DMS153 (cell line): ENCODE data around the gene TMEM156.
"Not testable (repeated sequence)": the region's sequence is repeated elsewhere in the genome, so short reads cannot be mapped to it uniquely, and the experiment has no call there.

Source experiments
- DNase-seq: peaks from one replicate; lab custom pipeline; 2025; lab: John Stamatoyannopoulos, UW

Gene TMEM156

DNA sequence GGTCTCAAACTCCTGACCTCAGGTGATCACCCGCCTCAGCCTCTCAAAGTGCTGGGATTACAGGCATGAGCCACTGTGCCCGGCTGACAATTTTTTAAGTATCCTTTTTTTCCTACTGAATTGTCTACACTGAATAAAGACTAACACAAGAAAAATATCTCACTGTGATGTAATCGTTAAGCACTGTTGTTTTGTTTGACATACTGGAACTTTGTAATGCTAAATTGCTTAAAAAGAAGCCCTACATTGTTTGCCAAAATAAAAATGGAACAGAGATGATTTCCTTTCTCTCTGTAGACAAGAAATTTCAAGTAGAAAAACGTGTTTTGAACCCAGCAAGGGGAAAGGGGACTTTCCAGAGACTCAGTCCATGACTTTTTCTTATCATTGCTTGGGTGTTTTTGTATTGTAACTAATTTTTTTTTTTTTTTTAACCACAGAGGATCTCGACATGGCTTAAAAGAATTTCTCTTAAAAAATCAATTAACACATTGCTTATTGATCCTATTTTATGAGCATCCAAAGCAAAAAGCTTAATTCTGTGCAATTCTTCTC is 74.9 kb downstream of the TMEM156 start:
- no peak for DNase-seq

DNA sequence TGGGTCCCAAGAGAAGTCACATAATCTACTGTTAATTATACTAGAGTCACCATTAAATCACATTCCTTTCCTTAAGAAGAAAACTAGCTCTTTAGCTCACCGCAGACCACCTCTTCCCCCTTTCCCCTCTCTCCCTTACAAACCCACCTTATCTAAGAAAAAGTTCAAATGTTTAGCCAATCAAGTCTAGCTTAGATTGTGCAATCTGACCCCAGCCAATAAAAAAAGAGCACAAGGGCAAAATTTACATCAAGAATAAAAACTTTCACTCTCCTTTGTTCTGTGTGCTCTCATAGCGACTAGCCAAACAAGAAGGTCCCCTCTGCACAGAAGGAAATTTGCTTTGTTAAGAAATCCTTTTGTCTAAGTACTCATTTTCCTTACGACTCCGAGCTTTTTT is 76.3 kb downstream of the TMEM156 start:
- DNase-seq = no peak

DNA sequence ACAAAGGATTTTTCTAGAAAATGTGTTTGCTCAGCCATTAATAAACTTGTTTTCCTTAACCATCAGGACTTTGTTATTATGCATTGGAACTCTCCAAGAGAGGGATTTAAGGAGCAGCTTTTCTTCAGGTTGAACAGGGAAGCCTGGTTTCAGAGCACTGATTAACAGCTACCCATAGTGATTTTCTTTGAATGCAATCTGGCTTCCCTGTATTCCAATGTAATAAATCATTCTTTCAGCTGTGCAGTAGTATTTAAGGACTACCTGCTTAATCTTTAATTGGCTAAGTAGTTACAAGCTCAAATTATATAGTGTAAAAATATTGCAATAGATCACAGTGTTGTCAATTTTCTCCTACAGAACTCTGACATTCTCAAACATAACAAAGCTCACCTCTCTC is 77.5 kb downstream of the TMEM156 start:
- DNase-seq = no peak

DNA sequence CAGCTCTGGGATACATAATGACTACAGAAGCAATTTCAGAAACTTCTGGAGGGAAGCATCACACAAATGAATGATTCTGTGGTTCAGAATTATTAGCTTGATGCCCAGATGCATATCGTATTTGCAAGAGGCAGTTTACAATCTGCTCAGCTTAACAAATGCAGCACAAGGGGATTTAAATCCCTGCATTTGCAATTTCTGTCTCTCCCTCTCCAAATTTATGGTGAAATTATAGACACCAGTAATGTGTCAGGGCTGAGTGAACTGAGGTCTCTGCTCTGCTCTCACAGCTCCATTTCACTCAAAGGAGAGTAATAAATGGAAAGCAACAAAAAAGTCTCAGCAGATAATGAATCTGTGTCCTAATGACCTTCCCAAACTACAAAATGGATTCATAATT is 80.2 kb downstream of the TMEM156 start:
- no peak for DNase-seq

DNA sequence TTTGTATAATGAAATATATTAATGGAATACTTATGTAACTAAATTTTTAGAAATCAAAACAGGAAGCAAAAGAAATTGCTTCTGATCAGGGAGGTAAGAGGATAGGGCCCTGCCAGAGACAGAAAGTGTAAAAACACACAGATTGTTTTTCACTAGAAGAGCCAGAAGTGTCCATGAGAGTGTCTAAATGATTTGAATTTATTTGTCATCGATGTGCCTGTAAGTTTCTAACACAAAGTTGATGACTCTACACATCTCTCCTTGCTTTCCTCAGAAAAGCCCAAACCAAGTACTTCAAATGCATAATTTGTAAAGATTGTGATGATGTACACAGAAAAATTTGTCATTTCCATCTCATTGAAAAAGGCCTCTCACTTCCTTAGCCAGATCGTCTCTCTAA is 80.6 kb downstream of the TMEM156 start:
- DNase-seq = no peak

DNA sequence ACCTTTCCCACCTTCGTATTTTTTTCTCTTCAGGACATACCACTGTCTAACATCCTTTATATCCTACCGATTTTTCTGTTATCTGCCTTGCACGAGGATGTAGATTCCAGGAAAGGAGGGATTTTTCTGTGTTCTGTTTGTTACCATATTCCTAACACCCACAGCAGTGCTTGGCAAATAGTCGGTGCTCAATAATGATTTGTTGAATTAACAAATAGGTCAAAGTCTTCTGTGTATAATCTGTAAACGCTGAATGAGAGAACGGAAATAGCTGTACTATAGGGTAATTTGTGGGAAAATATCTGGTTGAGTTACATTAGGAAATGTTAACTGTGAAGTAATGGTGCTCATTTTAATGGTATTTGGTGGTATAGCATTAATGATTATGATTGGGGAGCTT is 81.5 kb downstream of the TMEM156 start:
- DNase-seq = no peak

DNA sequence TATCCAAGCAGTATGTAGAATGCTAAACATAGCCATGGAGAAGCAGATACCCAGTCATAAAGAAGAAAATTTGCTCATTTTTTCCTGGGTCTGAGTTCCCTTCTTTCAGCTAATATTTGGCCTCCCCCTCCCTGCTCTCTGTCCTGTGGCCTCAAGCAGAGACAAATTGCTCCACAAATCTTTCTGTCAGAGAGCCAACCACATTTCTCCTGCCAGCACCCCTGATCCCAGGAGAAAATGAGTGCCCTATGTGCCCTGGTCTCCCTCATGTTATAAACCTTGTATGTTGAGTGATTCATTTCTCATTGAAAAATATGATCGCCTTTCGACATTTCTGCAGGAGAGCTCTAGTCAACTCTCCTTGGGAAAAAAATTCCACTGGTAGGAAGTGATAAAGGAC is 82.0 kb downstream of the TMEM156 start:
- no peak for DNase-seq

DNA sequence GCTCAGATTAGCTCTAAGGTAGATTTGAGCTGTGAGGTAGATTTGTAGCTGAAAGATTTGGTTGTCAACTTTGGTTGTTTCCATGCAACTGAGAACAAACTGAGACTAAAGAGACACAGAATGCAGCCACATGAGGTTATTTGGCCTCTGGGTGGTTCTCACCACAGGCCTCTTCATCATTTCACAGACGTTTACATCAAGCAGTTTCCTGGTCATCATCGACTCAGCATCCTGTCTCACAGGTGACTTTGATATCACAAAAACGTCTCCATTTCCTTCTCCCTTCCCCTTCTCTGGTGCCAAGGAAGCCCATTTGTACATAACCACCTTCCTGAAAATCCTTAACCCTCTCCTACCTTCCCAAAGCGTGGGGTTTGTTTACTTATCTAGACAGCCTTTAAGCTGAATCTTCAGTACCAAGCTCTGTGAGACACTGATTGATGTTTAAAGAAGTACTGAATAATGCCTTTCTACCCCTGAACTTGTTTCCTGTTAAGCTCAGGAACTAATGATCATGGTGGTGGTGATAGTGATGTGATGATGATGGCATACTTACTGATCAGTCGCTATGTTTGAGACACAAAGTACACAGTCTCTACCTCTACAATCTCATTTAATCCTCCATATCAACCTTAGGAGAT is 82.7 kb downstream of the TMEM156 start:
- DNase-seq = no peak

DNA sequence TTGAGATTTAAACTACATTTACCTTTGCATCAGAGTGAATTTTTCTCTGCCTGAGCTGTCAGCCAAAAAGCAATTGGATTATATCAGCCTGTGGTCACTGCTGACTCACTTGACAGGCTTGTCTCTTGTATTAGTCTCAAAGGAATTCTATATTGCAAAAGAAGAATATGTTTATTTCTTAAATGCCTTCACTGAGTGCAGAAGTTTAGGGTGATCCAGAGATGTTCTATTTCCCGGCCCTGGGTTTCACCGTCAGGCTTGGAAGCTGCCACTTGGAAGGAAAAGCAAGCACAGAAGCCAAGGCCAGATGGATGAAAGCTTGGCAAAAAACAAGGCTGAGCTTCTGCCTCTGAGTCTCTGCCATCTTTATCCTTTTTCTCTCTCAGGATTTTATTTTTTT is 83.7 kb downstream of the TMEM156 start:
- no peak for DNase-seq

DNA sequence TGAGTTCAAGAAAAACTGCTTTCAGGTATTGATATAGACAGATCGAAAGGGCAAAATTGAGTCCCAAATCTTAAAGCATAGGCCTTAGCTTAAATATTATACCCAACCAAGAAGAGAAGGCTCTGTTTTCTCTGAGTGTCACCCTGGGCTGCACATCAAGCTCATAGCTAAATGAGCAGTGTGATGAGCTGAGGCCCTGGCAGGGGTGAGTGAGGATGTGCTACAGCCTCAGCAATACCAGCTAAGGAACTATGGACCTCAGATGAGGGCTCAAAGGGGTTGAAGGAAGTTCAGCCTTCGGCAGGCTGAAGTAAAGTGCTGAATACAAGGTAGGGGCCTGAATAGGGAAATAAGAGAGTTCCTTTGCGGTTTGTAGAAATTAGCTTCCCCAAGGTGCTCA is 85.3 kb downstream of the TMEM156 start:
- DNase-seq = no peak

DNA sequence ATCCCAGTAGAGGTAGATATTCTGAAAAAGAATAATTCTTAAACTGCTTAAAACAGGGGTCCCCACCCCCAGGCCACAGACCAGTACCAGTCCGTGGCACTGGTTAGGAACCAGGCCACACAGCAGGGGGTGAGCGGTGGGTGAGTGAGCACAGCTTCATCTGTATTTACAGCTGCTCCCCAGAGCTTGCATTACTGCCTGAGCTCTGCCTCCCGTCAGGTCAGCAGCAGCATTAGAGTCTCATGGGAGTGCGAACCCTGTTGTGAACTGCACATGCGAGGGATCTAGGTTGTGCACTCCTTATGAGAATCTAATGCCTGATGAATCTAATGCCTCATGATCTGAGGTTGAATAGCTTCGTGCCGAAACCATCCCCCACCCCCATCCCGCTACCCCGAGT is 87.8 kb downstream of the TMEM156 start:
- DNase-seq = no peak

DNA sequence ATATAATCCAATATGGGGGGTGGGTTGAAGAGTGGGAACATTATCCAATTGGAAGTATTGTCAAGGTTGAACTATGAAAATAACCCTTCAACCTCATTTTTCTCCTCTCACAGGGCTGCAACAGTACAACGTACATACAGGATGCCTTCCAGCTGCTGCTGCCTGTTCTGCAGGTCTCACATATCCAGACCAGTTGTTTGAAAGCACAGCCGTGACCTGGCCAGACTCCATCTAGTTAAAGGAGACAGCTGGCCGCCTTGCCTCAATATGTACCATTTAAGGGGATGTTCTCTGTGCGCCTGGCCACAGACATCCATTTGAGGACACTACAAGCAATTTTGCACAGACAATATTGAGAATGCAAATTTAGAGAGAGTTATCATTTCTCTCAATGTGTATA is 88.9 kb downstream of the TMEM156 start:
- DNase-seq = no peak

DNA sequence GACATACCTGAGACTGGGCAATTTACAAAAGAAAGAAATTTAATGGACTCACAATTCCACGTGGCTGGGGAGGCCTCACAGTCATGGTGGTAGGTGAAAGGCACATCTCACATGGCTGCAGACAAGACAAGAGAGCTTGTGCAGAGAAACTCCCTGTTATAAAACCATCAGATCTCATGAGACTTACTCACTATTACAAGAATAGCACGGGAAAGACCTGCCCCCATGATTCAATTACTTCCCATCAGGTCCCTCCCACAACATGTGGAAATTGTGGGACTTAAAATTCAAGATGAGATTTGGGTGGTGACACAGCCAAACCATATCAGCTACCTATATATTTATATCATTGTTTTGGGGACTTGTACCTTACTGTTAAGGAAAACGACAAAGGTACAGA is 90.3 kb downstream of the TMEM156 start:
- not testable (repeated sequence) for DNase-seq

DNA sequence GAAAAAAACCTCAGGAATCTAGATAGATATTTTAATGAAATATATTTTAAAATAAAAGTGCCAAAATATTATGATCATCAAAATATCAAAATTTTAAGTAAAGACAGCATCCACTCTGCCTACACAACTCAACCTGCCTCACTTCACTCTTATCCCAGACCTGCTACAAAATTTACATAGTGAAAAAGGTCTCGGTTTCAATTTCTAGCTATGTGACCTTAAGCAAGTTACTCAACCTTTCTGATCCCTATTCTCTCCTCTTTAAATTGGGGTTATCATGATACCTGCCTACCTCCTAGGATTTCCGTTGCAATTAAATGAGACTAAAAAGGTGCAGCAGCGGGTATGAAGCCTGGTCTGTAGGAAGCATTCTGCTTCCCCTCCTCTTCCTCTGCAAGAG is 91.7 kb downstream of the TMEM156 start:
- no peak for DNase-seq

DNA sequence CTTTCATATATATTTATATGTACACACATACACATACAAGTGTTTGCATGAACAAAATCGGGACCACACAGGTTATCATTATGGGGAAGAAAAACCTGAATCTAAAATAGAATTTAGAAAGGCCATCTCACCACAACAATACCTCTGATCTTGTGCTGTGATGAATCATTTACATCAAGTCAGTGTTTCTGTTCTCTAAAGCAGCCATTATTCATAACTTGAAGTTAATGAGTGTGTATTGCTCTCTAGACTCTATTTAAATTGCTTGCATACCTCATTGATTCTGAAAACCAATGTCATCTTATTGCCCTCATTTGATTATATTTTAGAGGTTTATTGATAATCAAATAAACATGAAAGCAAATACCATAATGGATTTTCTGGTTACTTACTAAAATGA is 93.0 kb downstream of the TMEM156 start:
- DNase-seq = no peak

DNA sequence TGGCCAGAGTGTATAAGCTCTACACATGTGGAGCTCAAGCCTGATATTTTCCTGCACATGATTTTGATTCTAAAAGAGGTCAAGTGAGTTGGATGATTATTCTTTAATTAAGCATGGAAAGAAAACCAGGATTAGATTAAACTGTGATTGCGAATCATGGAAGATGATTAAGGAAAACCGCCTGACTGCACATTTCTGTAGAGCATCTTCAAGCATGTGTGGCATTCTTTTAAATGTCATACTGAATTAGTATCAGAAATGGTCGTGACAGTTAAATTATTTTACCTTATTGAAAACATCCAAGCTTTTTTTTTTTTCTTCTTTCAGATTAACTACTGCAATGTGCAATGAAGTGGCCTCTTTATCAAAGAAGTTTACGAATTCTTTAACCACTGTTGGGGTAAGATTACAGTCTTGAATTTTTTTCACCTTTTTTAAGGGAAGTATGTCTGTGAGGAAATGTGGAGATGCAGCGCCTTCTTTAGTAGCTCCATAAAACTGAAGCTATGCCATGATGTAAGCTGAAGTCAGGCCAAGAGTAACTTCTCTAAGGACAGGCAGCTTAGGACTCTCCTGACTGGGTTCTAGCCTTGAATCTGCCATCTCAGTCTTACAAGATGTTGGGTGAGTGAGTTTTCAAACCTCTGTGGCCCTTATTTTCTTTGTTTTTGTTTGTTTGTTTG is 96.7 kb downstream of the TMEM156 start:
- no peak for DNase-seq

DNA sequence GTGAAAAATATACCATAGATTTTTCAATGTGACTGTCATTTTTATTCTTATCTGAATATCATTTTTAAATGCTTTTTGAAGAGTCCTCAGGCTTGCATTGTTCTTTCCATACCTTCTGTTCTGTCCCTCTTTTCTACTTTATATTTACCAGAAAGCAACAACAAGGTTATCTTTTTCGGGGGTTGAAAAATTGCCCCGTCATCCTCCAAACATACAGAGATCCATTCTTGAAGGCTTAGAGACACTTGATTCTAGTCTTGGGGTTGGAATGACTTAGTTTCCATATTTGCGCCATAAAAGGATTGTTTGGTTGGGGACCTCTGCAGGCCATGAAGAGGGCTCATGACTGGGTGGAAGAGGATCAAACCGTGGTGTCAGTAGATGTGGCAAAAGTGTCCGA is 101.1 kb downstream of the TMEM156 start:
- no peak for DNase-seq

DNA sequence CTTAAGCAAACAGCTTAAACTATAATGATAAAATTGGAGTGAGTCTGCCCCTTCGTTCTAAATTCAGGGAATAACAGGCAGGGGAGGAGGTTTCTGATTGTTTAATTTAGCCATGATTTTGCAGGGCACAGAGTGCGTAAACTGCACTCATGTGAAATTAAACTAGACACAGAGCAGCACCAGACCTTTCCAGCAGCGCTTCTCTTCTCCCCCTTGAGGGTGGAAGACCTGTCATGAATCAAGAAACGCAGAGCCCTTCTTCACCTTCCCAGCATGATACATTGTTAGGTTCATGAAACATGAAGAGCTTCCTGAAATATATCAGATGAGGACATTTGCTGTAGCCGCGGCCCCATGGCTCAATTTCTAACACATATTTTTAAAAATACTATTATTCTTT is 101.5 kb downstream of the TMEM156 start:
- DNase-seq = no peak

DNA sequence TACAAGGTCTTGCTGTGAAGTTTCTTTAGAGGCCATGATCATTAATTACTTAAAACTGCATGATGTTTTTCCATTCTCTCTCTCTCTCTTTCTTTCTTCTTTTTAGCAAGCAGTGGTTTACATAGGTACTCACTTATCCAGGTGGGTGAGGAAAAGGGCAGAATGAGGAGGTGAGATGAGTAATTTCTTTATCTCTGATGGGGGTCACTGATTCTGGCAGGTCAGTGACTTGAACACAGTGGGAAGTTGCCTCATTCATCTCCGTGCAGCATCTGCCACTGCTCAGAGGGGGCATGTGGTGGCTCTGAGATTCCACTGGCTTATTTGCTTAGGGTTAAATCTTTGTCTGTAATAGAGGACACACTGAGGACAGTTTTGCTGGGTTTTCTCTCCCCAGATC is 102.0 kb downstream of the TMEM156 start:
- no peak for DNase-seq

DNA sequence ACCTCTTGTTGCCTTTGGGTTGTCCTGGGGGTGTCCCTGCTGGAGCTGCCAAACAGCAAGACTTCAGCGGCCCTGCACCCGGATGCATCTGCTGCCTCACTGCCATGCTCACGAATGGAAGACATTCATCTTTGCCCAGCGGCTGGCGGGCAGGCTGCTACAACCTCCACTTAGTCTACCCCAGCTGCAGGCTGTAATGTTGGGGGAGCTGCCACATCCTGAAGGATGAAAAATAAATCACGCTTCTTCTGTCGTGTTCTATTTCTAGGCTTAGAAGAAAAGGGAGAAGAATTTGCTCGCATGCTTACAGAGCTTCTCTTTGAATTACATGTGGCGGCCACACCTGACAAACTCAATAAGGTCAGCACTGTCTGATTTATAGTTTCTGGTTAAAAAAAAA is 103.2 kb downstream of the TMEM156 start:
- no peak for DNase-seq

DNA sequence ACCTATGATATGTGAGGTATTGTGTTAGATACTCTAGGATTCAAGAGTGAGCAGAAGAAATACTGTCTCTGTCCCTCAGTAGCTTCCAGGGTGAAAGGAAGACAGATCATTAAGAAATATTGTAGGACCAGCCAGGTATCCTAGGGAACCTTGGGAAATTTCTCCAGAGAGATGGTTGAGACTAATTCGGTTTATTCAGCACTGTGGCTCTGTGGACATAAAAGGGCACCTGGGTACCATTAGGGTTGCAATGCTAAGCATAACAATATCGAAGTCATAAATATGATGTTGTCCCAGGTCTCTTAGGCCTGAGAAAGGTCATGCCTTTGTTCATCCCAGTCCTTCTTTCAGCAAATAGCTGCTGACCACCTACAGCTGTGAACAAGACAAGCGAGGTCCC is 103.6 kb downstream of the TMEM156 start:
- DNase-seq = no peak

DNA sequence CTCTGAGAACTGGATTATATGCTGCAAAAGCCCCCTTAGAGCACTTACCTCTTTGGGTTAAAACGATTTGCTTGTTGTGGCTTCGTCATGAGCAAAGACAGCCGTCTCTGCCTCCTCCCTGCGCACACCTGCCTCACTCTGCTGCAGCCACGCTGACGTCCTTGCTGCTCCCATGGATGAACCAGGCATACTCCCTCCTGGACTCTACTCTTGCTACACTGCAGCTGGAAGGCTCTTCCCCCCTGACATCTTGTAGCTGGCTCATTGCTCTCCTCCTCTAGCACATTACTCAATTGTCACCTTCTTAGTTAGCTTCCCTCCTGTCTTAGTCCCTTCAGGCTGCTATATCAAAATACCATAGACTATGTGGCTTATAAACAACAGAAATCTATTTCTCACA is 105.3 kb downstream of the TMEM156 start:
- DNase-seq = no peak

DNA sequence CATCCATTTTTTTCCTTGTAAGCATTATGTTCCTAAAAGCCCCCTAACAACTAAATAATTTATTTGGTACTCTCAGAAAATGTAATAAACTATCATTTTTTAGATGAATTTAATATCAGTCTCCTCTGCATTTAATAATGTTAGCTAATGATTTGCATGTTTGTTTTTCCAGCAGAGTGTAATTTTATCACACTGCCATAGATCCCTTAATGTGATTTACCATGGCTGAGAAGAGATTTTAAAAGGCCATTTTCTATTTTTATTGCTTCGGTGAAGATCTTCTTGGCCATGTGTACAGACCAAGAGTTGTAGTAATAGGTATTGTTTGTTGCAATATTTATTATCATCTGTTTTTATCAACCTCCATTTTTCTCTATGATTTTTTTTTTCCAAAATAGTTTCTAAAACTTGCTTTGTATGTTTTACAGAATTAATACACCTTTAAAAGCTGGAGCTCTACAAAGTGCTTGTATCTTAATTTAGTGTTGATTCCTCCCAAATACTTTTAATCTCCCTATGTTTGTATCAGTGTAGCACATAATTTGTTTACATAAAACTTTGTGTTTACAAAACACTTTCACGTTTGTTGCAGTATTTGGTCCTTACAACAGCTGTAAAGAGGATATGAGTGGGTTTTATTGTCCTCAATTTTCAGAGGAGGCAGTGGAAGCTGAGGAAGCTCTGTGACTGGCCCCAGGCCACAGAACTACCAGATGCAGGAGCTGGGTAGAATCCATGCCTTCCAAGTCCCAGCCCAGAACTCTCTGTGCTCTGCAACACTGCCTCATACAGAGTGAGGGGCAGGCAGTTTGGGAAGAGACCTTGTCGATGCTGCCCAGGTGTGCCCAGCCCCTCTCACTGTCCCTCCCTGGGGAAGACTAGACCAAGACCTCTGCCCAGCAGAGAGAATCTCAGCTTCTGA is 106.5 kb downstream of the TMEM156 start:
- DNase-seq = no peak
